ENCODE data around the gene RIPPLY3. TPM values are rescaled to one million over a fixed set of nuclear protein-coding genes. Genes with fewer than 3 reads are reported as not detected.
"Not testable (repeated sequence)": the region's sequence is repeated elsewhere in the genome, so short reads cannot be mapped to it uniquely, and the experiment has no call there.

RIPPLY3 gene
- total RNA-seq, 4 donors from 2014 or later = not detected

DNA sequence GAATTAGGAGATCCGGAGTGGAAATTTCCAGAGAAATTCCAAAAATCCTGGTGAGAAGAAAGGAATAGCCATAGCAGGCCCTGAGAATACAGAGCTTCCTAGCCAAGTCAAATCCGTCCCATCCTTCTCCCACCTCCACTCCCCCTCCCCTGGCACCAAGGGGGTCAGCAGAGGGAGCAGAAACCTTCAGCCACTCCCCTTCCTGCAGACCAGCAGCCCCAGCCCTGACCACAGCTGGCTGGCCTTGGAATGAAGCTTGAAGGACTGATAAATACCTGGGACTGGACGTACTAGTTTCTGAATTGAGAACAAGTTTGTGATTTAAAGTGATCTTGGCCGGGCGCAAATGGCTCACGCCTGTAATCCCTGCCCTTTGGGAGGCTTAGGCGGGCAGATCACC lies 13.8 kb upstream of the RIPPLY3 start:
- no peak for DNase-seq (ENCODE audit: extremely low spot score)
- 88% methylated on average over 4 of the region's 7 CpGs for WGBS
- Histone ChIP-seq H3K4me3 (no peak overlapping the region), H3K9me3 (no peaks in the 10 kb centered on the region), H3K4me1 (peaks cover 0 to 12% (median 6%) of the 10 kb centered on the region in 4 donors), H3K36me3 (no peaks in the 10 kb centered on the region), H3K27me3 (peaks cover 0 to 22% (median 3%) of the 10 kb centered on the region in 4 donors), H3K27ac (replicated peaks in 1 of 4) (no peak overlapping the region)
- intact Hi-C loops (cut with DNase I) = no loop called here
- TF ChIP-seq EP300 (IDR thresholded peaks at IDR 0.05) (no peak), POLR2A (IDR thresholded peaks at IDR 0.05; ENCODE audit: low read depth) (no peak)

DNA sequence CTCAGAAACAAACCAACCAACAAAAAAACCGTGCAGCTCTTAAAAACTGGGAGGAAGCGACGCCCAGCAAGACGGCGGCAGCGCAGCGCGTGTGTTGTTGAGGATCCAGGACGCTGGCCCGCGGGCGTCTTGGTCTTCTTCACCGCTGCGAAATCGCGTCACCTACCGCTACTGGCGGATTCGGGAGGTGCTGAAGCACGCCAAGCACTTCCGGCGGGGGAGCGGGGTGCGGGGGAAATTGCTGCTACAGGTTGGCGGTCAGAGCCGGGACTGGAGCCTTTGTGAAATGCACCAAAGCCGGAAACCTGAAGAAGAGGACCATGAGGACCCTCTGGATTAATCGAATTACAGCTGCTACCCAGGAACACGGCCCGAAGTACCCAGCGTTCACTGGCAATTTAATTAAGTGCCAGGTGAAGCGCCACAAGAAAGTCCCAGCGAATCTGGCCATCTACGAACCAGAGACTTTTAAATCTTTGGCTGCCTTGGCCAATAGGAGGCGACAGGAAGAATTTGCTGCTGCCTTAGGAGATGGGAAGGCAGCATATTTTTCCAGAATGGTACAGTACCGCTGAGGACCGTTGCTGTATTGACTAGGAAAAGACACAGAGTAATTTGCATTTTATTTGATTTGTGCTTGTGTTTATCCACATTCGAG lies 11.9 kb upstream of the RIPPLY3 start:
- 41% methylated on average over 28 of the region's 38 CpGs for WGBS
- Histone ChIP-seq H3K36me3 (no peaks in the 10 kb centered on the region), H3K27me3 (peaks cover 0 to 22% (median 3%) of the 10 kb centered on the region in 4 donors), H3K27ac (replicated peaks in 1 of 4) (no peak overlapping the region), H3K4me3 (no peak overlapping the region), H3K4me1 (peaks cover 0 to 6% (median 6%) of the 10 kb centered on the region in 4 donors), H3K9me3 (no peaks in the 10 kb centered on the region)
- intact Hi-C loops (cut with DNase I) = no loop called here
- no peak for TF ChIP-seq POLR2A (IDR thresholded peaks at IDR 0.05; ENCODE audit: low read depth)
- TF ChIP-seq CTCF (IDR thresholded peaks at IDR 0.05) = no peak
- no peak for DNase-seq (ENCODE audit: extremely low spot score)

- H3K27ac ChIP-seq (replicated peaks in 1 of 4); H3K4me1 ChIP-seq; H3K4me3 ChIP-seq; H3K36me3 ChIP-seq; intact Hi-C loops (cut with DNase I); H3K9me3 ChIP-seq; DNase-seq (ENCODE audit: extremely low spot score): not testable (repeated sequence)
- WGBS = 94% methylated on average over 12 of the region's 12 CpGs
- peaks cover 0 to 22% (median 3%) of the 10 kb centered on the region in 4 donors for H3K27me3 ChIP-seq
These were observed 11.2 kb upstream of the RIPPLY3 start for GRCh38 chr21:36995285-36995684.

DNA sequence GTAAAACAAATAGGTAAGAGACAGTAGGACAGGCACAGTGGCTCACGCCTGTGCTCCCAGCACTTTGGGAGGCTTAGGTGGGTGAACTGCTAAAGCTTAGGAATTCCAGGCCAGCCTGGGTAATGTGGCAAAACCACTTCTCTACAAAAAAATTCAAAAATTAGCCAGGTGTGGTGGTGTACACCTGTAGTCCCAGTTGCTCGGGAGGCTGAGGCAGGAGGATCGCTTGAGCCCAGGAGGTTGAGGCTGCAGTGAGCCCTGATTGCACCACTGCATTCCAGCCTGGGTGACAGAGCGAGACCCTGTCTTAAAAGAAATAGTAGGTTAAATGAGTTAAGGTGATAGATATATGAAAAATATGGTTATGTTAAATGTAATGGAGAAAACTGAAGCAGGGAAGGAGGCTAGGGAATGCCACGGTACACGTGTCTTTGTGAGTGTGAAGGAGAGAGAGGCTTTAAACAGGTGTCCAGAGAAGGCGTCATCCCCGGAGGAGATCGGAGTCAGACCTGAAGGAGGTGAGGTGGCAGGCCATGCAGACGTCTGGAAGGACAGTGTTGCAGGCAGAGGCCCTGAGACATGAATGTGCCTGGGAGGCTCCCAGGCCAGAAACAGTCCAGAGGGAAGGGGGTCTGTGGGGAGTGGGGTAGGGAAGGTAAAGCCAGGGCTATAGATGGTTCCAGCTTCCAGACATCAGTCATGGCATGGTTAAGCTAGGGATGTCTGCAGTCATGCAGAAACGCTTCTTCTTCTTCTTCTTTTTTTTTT lies 7.2 kb upstream of the RIPPLY3 start:
- no peak overlapping the region for H3K4me3 ChIP-seq
- 84% methylated on average over 11 of the region's 11 CpGs for WGBS
- H3K27me3 ChIP-seq = peaks cover 0 to 6% (median 1%) of the 10 kb centered on the region in 4 donors
- TF ChIP-seq POLR2AphosphoS5 (IDR thresholded peaks at IDR 0.05) (no peak), EP300 (IDR thresholded peaks at IDR 0.05) (no peak), POLR2A (IDR thresholded peaks at IDR 0.05; ENCODE audit: low read depth) (no peak)
- H3K27ac ChIP-seq (replicated peaks in 1 of 4) = no peak overlapping the region
- no peak for DNase-seq (ENCODE audit: extremely low spot score)
- no peaks in the 10 kb centered on the region for H3K9me3 ChIP-seq
- intact Hi-C loops (cut with DNase I) = no loop called here
- H3K4me1 ChIP-seq = peaks cover 0 to 4% (median 0%) of the 10 kb centered on the region in 4 donors
- no peaks in the 10 kb centered on the region for H3K36me3 ChIP-seq

DNA sequence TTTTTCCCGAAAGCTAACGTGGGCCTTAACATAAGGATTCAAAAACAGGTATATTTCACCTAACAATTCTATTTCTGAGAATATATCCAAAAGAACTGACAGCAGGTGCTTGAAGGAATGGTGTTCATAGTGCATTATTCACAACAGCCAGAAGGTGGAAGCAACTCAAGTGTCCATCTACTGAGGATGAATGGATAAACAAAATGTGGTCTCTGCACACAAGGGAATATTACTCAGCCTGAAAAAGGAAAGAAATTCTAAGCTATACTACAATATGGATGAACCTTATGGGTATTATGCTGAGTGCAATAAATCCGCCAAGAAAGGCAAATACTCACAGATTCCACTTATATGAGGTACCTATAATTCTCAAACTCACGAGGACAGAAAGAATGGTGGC lies 6.1 kb upstream of the RIPPLY3 start:
- 95% methylated on average over 4 of the region's 4 CpGs for WGBS
- DNase-seq (ENCODE audit: extremely low spot score) = no peak
- intact Hi-C loops (cut with DNase I) = no loop called here

More for the DNA sequence above, 6.1 kb upstream of the RIPPLY3 start:
- H3K36me3 ChIP-seq = no peaks in the 10 kb centered on the region
- no peaks in the 10 kb centered on the region for H3K9me3 ChIP-seq
- no peak overlapping the region for H3K27ac ChIP-seq (replicated peaks in 1 of 4)
- peaks cover 0 to 4% (median 0%) of the 10 kb centered on the region in 4 donors for H3K4me1 ChIP-seq
- peaks cover 0 to under 1% (median 0%) of the 10 kb centered on the region in 4 donors for H3K27me3 ChIP-seq
- no peak overlapping the region for H3K4me3 ChIP-seq
- TF ChIP-seq POLR2A (IDR thresholded peaks at IDR 0.05; ENCODE audit: low read depth) (no peak), EP300 (IDR thresholded peaks at IDR 0.05) (no peak), POLR2AphosphoS5 (IDR thresholded peaks at IDR 0.05) (no peak), CTCF (IDR thresholded peaks at IDR 0.05) (no peak)

All from esophagus muscularis mucosa (tissue), 4 donors.